HG03439 (cell line): ENCODE results near the gene DACH2.
"Not testable (repeated sequence)": the region's sequence is repeated elsewhere in the genome, so short reads cannot be mapped to it uniquely, and the experiment has no call there.

Experiments
- ATAC-seq: cut with Tn5 transposase; IDR thresholded peaks from one replicate; pipeline ENCODE4 v1.9.1; 2021; ENCODE audit warnings: mild to moderate bottlenecking, moderate library complexity; ENCODE audit not compliant: unreplicated experiment

Gene DACH2

GRCh38 chrX:86148024-86148511, at the start of gene DACH2:
DACH2 (plus strand) TSS chrX:86148451.
- peak; percentile 99 for ATAC-seq

GRCh38 chrX:86102341-86102740, 45.9 kb upstream of the DACH2 start:
- ATAC-seq, result no peak

GRCh38 chrX:86103061-86103460, 45.2 kb upstream of the DACH2 start:
- ATAC-seq, result no peak

DNA sequence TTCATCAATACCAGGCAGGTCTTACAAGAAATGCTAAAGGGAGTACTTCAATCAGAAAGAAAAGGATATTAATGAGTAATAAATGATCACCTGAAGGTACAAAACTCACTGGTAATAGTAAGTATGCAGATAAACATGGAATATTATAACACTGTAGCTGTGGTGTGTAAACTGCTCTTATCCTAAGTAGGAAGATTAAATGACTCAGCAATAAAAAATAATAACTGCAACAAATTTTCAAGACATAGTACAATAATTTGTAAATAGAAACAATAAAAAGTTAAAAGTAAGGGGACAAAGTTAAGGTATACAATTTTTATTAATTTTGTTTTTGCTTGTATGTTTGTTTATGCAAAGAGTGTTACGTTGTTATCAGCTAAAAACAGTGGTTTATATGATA, 43.7 kb upstream of the DACH2 start:
- ATAC-seq, result no peak

DNA sequence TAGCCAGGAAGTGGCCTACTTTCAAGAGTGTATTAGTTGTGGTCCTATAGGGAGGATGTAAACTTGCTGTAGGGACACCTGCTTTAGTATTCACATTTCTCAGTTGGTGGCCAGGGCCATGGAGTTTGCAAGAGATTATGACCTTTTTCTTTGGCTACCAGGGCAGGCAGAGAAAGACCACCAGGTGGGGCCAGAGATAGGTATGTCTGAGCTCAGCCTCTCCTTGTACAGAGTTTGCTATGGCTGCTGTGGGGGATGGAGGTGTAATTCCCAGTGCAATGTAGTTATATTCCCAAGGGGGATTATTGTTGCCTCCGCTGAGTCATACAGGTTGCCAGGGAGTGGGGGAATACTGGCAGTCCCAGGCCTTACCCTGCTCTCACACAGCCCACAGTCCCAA, 26.3 kb upstream of the DACH2 start:
- ATAC-seq, result no peak

DNA sequence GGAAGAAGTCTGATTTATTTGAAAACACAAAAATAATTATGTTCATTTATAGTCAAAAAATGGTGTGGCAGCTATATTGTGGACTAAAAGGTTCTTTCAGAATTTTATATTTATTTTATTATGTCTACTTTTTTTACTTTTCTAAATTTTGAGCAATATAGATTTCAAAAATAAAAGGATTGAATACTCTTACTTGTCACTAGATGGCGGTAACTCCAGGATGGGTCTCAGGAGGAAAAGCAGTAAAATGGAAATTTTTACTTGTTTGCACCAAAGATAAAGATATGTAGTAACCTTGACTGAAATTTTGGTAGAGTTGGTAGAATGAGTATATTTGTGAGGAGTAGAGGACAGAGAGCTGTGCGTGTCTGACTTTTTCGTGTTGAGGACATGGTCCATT, 14.5 kb upstream of the DACH2 start:
- ATAC-seq, result no peak

GRCh38 chrX:86137071-86137470, 11.2 kb upstream of the DACH2 start:
- ATAC-seq, result no peak

DNA sequence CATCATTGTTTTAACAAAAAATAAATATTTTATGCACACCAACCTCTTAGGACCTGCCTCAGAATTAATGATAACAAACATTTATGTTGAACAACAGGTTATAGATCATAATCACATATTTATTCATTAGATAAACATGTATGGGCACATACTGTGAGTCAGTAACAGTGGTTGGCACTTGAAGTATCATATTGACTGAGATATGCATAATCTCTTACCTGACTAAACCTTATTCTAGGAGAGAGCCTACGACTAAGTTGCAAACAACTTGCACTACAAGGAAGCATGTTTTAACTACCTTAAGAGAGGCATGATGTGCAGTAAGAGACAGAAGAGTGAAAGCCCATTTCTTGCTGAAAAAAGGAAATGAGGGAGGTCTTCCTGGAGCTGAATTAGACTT, 6.5 kb upstream of the DACH2 start:
- ATAC-seq, result no peak

DNA sequence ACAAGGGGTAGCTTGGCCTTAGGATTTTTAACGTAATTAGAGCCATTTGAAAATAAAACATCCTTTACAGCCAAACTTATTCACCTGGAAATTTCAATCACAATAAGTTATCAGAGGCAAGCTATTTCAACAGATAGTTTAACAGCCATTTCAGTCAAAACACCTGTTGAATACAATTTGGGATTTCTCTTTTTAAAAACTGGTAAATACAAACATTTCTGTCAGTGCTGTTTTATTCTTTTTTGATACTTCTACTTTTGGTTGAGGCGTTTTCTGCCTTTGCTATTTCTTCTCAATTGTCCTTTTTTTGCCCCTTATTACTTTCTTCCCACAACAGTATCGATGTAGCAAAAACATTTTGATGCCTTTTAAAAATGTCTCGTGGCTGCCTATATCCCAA, 2.1 kb upstream of the DACH2 start:
- no peak for ATAC-seq

DNA sequence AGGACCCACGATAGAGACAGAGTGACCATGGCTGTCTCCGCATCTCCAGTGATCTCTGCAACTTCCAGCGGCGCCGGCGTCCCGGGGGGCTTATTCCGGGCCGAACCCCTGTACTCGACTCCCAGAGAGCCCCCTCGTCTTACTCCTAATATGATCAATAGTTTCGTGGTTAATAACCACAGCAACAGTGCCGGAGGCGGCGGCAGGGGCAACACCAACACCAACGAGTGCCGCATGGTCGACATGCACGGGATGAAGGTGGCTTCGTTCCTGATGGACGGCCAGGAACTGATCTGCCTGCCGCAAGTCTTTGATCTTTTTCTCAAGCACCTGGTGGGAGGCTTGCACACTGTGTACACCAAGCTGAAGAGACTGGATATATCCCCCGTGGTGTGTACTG, 343 bp downstream of the DACH2 start:
- no peak for ATAC-seq

- ATAC-seq, result no peak
Measured at GRCh38 chrX:86149119-86149518, 868 bp downstream of the DACH2 start.

DNA sequence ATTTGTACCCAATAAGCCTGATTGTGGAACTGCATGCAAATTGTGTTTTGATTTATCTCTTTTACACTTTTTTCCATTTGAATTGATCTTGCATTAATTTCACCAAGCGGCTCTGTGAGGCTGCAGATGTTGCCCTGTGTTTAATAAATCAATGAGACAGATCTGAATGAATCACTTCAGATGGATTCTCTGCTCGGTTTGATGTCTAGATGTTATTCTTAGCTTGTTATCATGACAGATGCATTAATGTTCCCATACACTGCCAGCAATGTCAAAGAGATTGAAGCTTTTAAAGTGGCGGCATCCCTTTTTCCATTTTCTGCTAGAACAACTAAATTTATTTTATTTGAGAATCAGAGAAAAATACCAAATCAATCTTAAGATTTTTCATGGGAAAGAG, 6.3 kb downstream of the DACH2 start:
- ATAC-seq, result no peak

DNA sequence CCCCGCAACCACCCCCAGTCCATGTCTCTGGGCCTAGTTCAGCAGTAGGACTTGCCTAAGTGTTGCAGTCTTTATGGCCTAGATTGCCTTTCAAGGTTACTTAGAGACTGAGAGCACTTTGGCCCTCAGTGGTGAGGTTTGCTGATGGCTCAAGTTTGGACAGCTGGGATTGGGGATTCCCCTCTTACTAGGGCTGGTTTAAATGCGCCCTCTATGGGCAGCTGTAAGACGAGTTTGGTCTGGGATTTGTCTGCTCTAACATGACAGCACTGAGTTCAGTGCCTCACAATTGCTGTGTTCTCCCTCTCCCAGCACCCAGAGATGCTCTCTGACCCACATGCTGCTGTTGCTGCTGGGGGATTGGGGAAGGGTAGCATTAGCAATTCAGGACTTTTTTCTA, 23.1 kb downstream of the DACH2 start:
- no peak for ATAC-seq

- no peak for ATAC-seq
Measured at GRCh38 chrX:86178906-86179305, 30.7 kb downstream of the DACH2 start.

DNA sequence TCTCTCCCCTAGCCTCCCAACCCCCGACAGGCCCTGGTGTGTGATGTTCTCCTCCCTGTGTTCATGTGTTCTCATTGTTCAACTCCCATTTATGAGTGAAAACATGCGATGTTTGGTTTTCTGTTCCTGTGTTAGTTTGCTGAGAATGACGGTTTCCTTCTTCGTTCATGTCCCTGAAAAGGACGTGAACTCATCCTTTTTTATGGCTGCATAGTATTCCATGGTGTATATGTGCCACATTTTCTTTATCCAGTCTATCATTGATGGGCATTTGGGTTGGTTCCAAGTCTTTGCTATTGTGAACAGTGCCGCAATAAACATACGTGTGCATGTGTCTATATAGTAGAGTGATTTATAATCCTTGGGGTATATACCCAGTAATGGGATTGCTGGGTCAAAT, 33.1 kb downstream of the DACH2 start:
- ATAC-seq, result not testable (repeated sequence)

GRCh38 chrX:86192827-86193226, 44.6 kb downstream of the DACH2 start:
- ATAC-seq, result no peak

DNA sequence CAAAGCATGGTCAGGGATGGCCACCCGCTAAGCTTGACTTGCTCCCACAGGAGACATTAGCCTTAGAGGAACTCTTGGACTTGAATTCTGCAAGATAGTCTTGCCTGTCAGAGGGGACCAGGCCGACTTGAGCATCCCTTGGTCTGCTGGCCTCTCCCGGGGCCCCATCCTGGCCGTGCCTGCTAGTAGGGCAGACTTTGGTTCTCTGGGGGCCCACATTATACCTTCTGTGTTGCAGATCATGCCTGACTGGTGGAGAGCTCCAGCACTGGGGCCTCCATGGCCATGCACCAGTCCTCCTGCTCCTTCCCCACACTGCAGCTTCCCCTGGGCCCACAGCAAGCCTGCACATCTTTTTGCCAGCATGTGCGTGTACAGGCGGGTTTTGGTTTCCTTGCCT, 46.5 kb downstream of the DACH2 start:
- no peak for ATAC-seq

DNA sequence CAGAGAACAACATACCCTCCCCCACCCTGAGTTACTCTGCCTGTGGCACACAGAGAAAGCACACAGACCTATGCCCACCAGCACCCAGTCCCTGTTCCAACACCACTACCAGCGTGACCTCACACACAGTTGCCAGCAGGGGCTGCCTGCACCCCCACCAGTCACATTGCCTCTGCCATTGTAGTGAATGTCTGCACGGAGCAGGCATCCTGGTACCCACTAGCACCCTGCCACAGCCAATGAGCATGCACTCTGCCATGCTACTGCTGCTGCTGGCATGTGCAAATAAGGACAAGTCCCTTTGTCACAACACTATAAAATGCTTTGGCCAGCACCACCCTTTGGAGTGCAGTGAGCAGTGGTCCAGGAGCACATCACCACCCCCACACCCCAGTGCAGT, 47.1 kb downstream of the DACH2 start:
- no peak for ATAC-seq

GRCh38 chrX:86197815-86198214, 49.6 kb downstream of the DACH2 start:
- ATAC-seq, result no peak

- no peak for ATAC-seq
Measured at GRCh38 chrX:86210772-86211171, 62.5 kb downstream of the DACH2 start.

GRCh38 chrX:86215260-86215659, 67.0 kb downstream of the DACH2 start:
- ATAC-seq, result no peak

DNA sequence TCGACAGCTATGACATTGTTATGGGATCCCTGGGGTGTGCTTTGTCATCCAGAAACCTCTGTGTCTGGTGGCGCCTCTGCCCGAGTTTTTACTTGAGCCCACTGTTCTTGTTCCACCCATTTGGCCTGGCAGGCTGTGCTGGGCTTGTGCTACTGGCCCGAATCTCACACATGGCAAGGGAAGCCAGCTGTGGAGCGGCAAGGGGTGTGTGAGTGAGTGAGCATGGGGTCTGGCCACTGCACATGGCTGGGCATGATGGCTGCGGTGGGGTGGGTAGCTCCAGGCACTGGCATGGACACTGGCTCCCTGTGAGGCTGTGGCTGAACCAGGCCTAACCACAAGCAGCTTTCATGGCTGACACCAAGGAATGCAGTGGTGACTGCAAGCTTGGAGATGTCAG, 89.2 kb downstream of the DACH2 start:
- no peak for ATAC-seq

DNA sequence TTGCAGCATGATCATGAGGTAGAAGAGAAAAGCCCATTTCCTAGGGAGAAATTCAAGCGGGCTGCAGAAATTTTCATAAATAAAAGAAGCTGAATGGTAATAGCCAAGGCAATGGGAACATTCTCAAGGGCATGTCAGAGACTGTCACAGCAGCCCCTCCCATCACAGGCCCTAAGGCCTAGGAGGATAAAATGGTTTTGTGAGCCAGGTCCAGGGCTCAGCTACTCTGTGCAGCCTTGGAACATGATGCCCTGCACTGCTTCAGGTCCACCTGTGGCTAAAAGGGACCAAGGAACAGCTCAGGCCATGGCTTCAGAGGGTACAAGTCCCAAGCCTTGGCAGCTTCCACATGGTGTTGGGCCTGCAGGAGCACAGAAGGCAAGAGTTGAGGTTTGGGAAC, 93.3 kb downstream of the DACH2 start:
- ATAC-seq, result no peak

GRCh38 chrX:86263526-86263925, 115.3 kb downstream of the DACH2 start:
- ATAC-seq, result no peak
